ENCODE results near the gene EXD1. TPM values are rescaled to one million over a fixed set of nuclear protein-coding genes. Genes with fewer than 3 reads are reported as not detected.

Gene EXD1
- total RNA-seq, 1 experiment from 2014 or later: not detected

GRCh38 chr15:41199470-41199869 lies 31.1 kb downstream of the EXD1 start:
- ChIA-PET CTCF (no interaction called here), POLR2A (ENCODE audit: unreplicated experiment) (no interaction called here)
- no peak overlapping the region for H2AFZ ChIP-seq

GRCh38 chr15:41194444-41194843 lies 36.1 kb downstream of the EXD1 start:
- H3K27me3 ChIP-seq (ENCODE audit: insufficient read depth, low read depth): no peaks in the 10 kb centered on the region
- no peaks in the 10 kb centered on the region for H3K9me2 ChIP-seq (ENCODE audit: insufficient read depth)
- H3K79me2 ChIP-seq (ENCODE audit: low read depth): no peaks in the 10 kb centered on the region
- no peak overlapping the region for H2AFZ ChIP-seq
- no peak overlapping the region for H3K4me3 ChIP-seq
- BruUV-seq (replicated peaks): no TSS peak
- H3K4me1 ChIP-seq (replicated peaks; ENCODE audit: insufficient read depth): no peaks in the 10 kb centered on the region
- H3K27ac ChIP-seq: no peak overlapping the region
- intact Hi-C loops (cut with micrococcal nuclease; ENCODE audit: unreplicated experiment): no loop called here
- ChIA-PET POLR2A (ENCODE audit: unreplicated experiment) (no interaction called here), CTCF (no interaction called here)
- H3K9me3 ChIP-seq (ENCODE audit: insufficient read depth, low read depth): no peaks in the 10 kb centered on the region
- no peak for DNase-seq
- no peak overlapping the region for H3K4me2 ChIP-seq
- H3F3A ChIP-seq (ENCODE audit: insufficient read depth, low read depth): no peaks in the 10 kb centered on the region
- no peaks in the 10 kb centered on the region for H4K20me1 ChIP-seq (ENCODE audit: insufficient read depth)
- no peak for TF ChIP-seq EZH2 (IDR thresholded peaks at IDR 0.05; ENCODE audit: low read depth)
- no peaks in the 10 kb centered on the region for H3K36me3 ChIP-seq (ENCODE audit: low read depth)

More at GRCh38 chr15:41199470-41199869, 31.1 kb downstream of the EXD1 start:
- no peak for TF ChIP-seq CTCF (conservative IDR thresholded peaks at IDR 0.05)
- no peak for TF ChIP-seq EZH2 (IDR thresholded peaks at IDR 0.05; ENCODE audit: low read depth)
- no peaks in the 10 kb centered on the region for H3K27me3 ChIP-seq (ENCODE audit: insufficient read depth, low read depth)
- no peaks in the 10 kb centered on the region for H3K79me2 ChIP-seq (ENCODE audit: low read depth)
- H3K36me3 ChIP-seq (ENCODE audit: low read depth): no peaks in the 10 kb centered on the region
- no peak overlapping the region for H3K4me2 ChIP-seq
- H3K9me3 ChIP-seq (ENCODE audit: insufficient read depth, low read depth): no peaks in the 10 kb centered on the region
- no peaks in the 10 kb centered on the region for H3K9me2 ChIP-seq (ENCODE audit: insufficient read depth)
- H3F3A ChIP-seq (ENCODE audit: insufficient read depth, low read depth): no peaks in the 10 kb centered on the region
- no peaks in the 10 kb centered on the region for H3K4me1 ChIP-seq (replicated peaks; ENCODE audit: insufficient read depth)
- no peaks in the 10 kb centered on the region for H4K20me1 ChIP-seq (ENCODE audit: insufficient read depth)
- H3K4me3 ChIP-seq: no peak overlapping the region
- BruUV-seq (replicated peaks): no TSS peak
- intact Hi-C loops (cut with micrococcal nuclease; ENCODE audit: unreplicated experiment): no loop called here
- no peak for DNase-seq
- H3K27ac ChIP-seq: no peak overlapping the region

- Histone ChIP-seq H4K20me1 (ENCODE audit: insufficient read depth) (no peaks in the 10 kb centered on the region), H2AFZ (no peak overlapping the region), H3K9me2 (ENCODE audit: insufficient read depth) (no peaks in the 10 kb centered on the region), H3F3A (ENCODE audit: insufficient read depth, low read depth) (no peaks in the 10 kb centered on the region; the same call in 1 of the 2 replicates), H3K9me3 (ENCODE audit: insufficient read depth, low read depth) (no peaks in the 10 kb centered on the region), H3K4me3 (no peak overlapping the region), H3K79me2 (ENCODE audit: low read depth) (no peaks in the 10 kb centered on the region), H3K36me3 (ENCODE audit: low read depth) (no peaks in the 10 kb centered on the region), H3K27ac (no peak overlapping the region), H3K4me2 (no peak overlapping the region), H3K4me1 (replicated peaks; ENCODE audit: insufficient read depth) (peaks cover 9% of the 10 kb centered on the region), H3K27me3 (ENCODE audit: insufficient read depth, low read depth) (no peaks in the 10 kb centered on the region)
- ChIA-PET CTCF (interaction anchor here (0.8 to 1.1 kb wide), 3 partner anchors 59 to 278 kb away, joined by 3 to 30 read pairs (median 4); no protein-coding TSS in a partner anchor), POLR2A (ENCODE audit: unreplicated experiment) (no interaction called here)
- TF ChIP-seq EZH2 (IDR thresholded peaks at IDR 0.05; ENCODE audit: low read depth) (no peak), CTCF (conservative IDR thresholded peaks at IDR 0.05) (no peak)
- intact Hi-C loops (cut with micrococcal nuclease; ENCODE audit: unreplicated experiment): loop anchor here (5.0 to 10.0 kb wide), 2 partner anchors 66 to 169 kb away; partner anchors contain the start of gene INO80
- BruUV-seq (replicated peaks): no TSS peak
- DNase-seq: no peak
Measured at GRCh38 chr15:41183581-41183980, 47.0 kb downstream of the EXD1 start.

- no peak overlapping the region for H3K4me2 ChIP-seq
- no peaks in the 10 kb centered on the region; the same call in 1 of the 2 replicates for H3F3A ChIP-seq (ENCODE audit: insufficient read depth, low read depth)
- no peaks in the 10 kb centered on the region for H3K36me3 ChIP-seq (ENCODE audit: low read depth)
- intact Hi-C loops (cut with micrococcal nuclease; ENCODE audit: unreplicated experiment): loop anchor here (5.0 to 10.0 kb wide), 2 partner anchors 65 to 167 kb away; partner anchors contain the start of gene INO80
- BruUV-seq (replicated peaks): no TSS peak
- H2AFZ ChIP-seq: no peak overlapping the region
- no peaks in the 10 kb centered on the region for H3K9me2 ChIP-seq (ENCODE audit: insufficient read depth)
- ChIA-PET CTCF (no interaction called here), POLR2A (ENCODE audit: unreplicated experiment) (no interaction called here)
- H3K9me3 ChIP-seq (ENCODE audit: insufficient read depth, low read depth): no peaks in the 10 kb centered on the region
- H3K4me3 ChIP-seq: no peak overlapping the region
- DNase-seq: no peak
- no peaks in the 10 kb centered on the region for H3K79me2 ChIP-seq (ENCODE audit: low read depth)
- no peak overlapping the region for H3K27ac ChIP-seq
- peaks cover 9% of the 10 kb centered on the region for H3K4me1 ChIP-seq (replicated peaks; ENCODE audit: insufficient read depth)
- no peaks in the 10 kb centered on the region for H3K27me3 ChIP-seq (ENCODE audit: insufficient read depth, low read depth)
- TF ChIP-seq EZH2 (IDR thresholded peaks at IDR 0.05; ENCODE audit: low read depth): no peak
- TF ChIP-seq CTCF (conservative IDR thresholded peaks at IDR 0.05): no peak
- no peaks in the 10 kb centered on the region for H4K20me1 ChIP-seq (ENCODE audit: insufficient read depth)
Measured at GRCh38 chr15:41182266-41182665, 48.3 kb downstream of the EXD1 start.

Data from PC-9 (cell line).